GM21529 (cell line): ENCODE measurements around the gene XRCC4.

Experiments used
- ATAC-seq: cut with Tn5 transposase; IDR thresholded peaks from one replicate; pipeline ENCODE4 v1.9.1; 2021; ENCODE audit not compliant: unreplicated experiment

XRCC4 gene

GRCh38 chr5:83169571-83170337 lies 92.4 kb downstream of the XRCC4 start:
- no peak for ATAC-seq

DNA sequence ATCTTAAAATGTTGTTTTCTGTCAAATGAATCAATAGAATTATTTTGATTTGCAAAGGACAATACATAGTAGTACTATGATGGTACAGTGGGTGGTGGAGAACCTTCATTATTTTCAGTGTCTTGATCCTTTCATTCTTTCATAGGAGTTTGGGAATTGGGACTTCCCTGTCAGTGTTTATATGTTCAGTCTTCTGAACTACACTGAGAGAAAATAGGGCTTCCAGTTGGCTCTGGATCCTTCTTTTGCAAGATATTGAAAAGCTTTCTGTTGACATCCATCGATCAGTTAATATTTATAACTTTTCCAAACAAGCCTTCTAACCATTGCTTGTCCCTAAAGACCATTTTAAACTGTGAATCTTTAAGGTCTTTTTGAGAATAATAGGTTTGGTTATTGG lies 94.7 kb downstream of the XRCC4 start:
- no peak for ATAC-seq

DNA sequence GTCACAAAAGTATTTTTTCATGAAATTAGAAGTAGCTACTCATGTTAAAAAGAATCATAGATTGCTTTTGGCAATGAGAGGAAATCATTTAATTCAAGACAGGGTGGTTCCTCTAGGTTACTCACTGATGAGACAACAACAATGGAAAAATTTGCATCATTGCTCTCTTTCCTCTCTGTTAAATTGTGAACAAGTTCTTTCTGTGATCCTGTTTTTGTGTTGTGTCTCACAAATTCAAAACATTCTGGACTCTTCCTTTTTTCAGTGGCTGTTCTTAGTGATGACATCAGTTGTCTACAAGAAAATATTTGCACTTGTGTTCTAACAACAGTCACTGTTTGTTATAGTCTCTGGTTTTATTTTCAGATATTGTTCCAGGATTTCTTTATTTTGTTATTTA lies 95.3 kb downstream of the XRCC4 start:
- ATAC-seq, result no peak

DNA sequence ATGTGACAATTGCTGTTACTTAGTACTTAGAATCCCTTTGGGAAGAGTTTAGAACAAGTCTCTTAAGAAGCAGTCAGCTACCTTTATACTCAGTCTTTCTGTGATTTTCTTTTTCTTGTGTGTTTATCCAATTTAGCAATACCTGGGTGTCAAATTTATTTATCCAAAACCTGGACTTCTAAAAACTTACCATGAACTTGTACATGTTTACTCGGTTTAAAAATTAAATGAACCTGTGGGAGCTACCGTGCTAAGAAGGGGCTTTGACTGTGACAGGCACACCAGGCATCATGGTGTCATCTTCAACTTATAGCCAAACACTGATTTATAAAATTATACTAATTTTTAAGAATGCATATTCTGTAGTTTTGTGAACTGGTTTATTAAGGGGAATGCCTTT lies 96.5 kb downstream of the XRCC4 start:
- no peak for ATAC-seq

GRCh38 chr5:83177803-83178202 lies 100.5 kb downstream of the XRCC4 start:
- no peak for ATAC-seq

- no peak for ATAC-seq
Observed at GRCh38 chr5:83179966-83180365, 102.6 kb downstream of the XRCC4 start.

- no peak for ATAC-seq
Observed at GRCh38 chr5:83184534-83184933, 107.2 kb downstream of the XRCC4 start.

DNA sequence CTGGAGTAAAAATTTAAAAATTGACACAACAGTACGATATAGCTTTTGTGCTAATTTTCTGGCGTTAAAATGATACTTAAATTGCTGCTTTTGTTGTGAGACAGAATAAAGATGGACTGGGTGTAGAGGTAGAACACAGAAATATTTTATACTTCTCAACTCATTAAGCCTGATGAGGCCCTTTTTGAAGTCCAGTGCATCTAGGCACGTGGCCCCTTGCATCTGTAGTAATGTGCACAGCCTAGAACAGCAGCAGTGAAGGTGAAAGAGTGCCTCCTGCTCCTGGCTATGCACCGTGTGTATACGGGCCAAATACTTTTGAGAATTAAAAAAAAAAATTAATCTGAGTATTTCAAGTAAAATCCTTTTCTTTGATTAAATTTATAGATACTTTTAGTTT lies 115.6 kb downstream of the XRCC4 start:
- ATAC-seq, result no peak

GRCh38 chr5:83197326-83197967 lies 120.1 kb downstream of the XRCC4 start:
- ATAC-seq, result no peak

- ATAC-seq, result no peak
Observed at GRCh38 chr5:83199126-83199525, 121.8 kb downstream of the XRCC4 start.

DNA sequence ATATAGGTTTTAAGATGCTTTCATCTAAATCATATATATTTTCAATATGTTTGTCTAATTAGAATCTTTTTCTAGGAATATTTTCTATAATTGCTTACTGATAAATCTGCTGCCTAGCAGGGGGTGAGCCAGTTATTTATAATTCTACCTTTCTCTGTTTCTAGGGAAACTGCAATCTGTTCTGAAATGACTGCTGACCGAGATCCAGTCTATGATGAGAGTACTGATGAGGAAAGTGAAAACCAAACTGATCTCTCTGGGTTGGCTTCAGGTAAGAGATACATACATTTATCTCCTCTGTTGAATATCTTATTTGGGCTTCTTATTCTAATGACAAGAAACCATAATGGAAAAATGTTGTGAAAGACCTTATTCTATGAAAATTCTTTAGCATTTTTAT lies 127.3 kb downstream of the XRCC4 start:
- ATAC-seq, result peak; percentile 81

DNA sequence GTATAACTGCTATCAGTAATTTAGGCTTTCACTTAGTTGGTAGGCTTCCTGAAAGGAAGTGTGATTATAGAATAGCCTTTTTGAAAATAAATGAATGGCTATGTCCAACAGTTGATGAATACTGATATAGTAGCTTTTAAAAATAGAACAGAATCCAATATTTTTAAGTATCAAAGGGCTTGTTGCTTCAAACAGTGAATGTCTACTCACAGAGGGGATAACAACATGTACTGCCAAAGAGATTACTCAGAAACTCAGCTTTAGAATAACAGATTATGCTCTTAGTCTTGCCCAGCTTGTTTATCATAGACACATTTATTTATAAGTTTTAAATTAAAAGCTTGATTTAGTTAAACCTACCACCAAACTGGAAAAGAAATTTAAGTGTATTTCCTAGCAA lies 132.6 kb downstream of the XRCC4 start:
- ATAC-seq, result no peak

- no peak for ATAC-seq
Observed at GRCh38 chr5:83219077-83219476, 141.7 kb downstream of the XRCC4 start.

DNA sequence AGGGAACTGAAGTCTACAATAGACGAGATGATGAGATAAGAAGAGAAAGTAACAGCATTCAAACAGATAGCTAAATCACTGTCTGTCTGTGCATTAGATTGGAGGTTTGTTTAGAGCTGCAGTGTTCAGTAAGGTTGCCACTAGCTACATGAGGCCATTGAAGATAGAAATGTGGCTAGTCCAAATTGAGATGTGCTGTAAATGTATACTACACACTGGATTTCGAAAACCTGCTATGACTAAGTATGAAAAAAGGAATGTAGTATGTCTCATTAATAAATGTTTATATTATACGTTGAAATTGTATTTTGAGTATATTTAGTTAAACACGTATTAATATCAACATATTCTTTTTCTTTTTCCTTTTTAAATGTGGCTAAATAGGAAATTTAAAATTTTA lies 142.1 kb downstream of the XRCC4 start:
- ATAC-seq, result no peak

DNA sequence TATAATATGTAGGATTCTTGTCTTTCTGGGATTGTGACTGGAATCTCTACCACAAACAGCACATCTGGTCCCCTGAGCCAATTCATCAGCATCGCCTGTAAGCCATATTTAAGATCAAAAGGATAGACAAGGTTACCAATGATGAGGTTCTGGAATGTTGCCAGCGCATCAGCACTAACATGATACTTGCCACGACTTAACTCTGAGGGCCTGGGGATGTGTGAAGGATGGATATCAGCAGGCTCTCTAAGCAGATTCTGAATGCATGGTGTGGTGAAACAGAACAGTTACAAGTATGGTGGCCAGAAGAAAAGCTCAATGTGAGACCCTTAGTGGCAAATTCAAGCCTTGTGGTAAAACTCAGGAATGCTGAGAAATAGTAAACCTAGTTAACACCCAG lies 143.0 kb downstream of the XRCC4 start:
- ATAC-seq, result no peak

DNA sequence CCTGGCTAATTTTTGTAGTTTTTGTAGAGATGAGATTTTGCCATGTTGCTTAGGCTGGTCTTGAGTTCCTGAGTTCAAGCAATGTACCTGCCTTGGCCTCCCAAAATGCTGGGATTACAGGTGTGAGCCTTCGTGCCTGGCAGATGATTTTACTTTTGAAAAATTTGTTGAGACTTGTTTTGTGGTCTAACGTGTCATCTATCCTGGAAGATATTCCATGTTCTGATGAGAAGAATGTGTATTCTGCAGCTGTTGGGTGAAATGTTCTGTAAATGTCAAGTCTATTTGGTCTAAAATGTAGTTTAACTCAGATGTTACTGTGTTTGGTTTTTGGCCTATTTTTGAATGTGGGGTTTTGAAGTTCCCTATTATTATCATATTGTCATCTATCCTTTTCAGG lies 145.6 kb downstream of the XRCC4 start:
- no peak for ATAC-seq

GRCh38 chr5:83227611-83228010 lies 150.3 kb downstream of the XRCC4 start:
- ATAC-seq, result no peak

DNA sequence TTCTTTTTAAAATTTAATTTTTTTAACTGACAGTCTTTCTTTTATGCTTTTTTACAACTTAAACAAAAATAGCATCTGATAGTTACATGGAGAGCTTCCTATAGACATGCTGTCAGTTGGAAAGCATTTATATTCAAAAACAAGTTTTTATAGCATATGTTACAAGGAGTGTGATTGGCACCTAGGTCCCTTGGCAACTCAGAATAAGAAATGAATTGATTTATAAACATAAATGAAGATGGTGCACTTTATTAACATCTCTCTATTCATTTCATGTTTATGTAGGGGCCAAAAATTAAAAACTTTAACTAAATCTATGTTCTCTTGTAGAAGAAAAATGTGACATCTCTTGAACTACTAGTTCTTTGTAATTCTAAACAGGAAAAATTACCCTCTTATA lies 153.2 kb downstream of the XRCC4 start:
- no peak for ATAC-seq

- ATAC-seq, result no peak
Observed at GRCh38 chr5:83244516-83244915, 167.2 kb downstream of the XRCC4 start.

DNA sequence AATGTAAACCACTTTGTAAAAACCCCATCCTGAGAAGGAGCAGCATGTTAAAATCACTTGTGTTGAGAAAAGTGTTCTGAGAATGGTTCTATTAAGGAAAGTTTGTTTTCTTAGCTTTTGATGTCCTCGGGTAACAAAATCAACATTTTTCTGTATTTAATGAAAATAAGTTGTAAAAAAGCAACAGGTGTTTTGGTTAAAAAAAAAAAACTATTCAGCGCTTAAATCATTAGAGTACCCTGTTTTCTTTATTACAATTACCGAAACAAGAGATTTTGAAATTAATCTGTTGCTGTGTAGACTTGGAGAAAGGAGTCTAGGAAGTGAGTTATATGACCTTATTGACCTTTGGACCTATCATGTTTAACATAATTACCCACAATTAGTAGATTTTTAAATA lies 167.7 kb downstream of the XRCC4 start:
- ATAC-seq, result no peak

GRCh38 chr5:83246071-83246470 lies 168.7 kb downstream of the XRCC4 start:
- no peak for ATAC-seq

DNA sequence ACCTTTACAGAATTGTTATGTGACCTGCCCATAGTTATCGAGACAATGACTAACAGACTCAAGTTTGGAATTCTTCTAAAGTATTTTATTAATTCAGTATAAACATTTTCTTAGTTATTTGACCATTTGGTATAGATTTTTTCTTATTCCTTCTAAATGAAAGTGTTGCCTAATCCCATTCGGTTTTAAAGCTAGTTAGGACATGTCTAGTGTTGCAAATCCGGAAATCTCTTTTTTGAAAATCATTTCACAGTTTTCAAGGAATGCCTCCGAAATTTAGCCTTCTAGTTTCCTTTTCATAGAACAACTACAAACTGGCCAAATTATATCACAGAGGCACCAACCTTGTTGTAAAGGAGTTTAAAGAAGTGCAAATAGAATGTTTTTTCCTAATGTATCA lies 171.8 kb downstream of the XRCC4 start:
- no peak for ATAC-seq

DNA sequence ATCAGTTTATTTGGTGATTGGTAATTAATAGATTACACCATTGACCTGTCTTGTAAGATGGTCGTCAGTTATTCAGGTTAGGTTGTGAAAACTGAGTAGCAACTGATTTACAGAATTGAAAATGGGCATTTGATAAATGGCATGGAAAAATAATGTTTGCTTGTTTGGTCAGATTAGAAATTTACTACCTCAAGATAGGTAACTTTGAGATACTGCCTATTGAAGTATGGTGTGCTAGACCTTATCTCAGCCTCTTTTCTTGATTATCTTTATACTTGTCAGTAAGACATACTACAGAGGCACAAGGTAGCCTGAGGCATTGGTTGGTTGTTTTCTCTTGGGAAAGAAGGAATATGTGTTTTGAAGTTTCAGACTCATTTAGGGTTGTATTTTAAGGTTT lies 174.5 kb downstream of the XRCC4 start:
- ATAC-seq, result no peak
